Activated naive CD4-positive, alpha-beta T cell treated with anti-CD3 and anti-CD28 coated beads, Interleukin-2, amount 10 ng/mL, durations not matched to agents 7 days and 5 days (primary cell): ENCODE results near the gene PRKAG2.

Experiments
- CTCF ChIA-PET: fragments of 350-600 bp; sonication (Branson Sonifier 250); formaldehyde crosslinking; loops from one replicate; lab custom pipeline; 2021; ENCODE audit warnings: antibody characterized with exemption; lab: Charles Lee
- DNase-seq: peaks from one replicate; pipeline ENCODE4 v3.0.0-alpha.2; 2020
- H3K27ac Mint-ChIP-seq: one replicate; pipeline ENCODE4 v1.8.0; 2021; ENCODE audit warnings: mild to moderate bottlenecking, moderate library complexity, mixed read lengths
- H3K27me3 Mint-ChIP-seq: one replicate; pipeline ENCODE4 v1.8.0; 2021; ENCODE audit warnings: mild to moderate bottlenecking, mixed read lengths
- H3K36me3 Mint-ChIP-seq: one replicate; pipeline ENCODE4 v1.8.0; 2021; ENCODE audit warnings: mixed read lengths
- H3K4me1 Mint-ChIP-seq: one replicate; pipeline ENCODE4 v1.8.0; 2021; ENCODE audit warnings: mixed read lengths
- H3K4me3 Mint-ChIP-seq: one replicate; pipeline ENCODE4 v1.8.0; 2021; ENCODE audit warnings: mild to moderate bottlenecking, moderate library complexity, mixed read lengths
- H3K9me3 Mint-ChIP-seq: one replicate; pipeline ENCODE4 v1.8.0; 2021; ENCODE audit warnings: mixed read lengths

PRKAG2 gene

DNA sequence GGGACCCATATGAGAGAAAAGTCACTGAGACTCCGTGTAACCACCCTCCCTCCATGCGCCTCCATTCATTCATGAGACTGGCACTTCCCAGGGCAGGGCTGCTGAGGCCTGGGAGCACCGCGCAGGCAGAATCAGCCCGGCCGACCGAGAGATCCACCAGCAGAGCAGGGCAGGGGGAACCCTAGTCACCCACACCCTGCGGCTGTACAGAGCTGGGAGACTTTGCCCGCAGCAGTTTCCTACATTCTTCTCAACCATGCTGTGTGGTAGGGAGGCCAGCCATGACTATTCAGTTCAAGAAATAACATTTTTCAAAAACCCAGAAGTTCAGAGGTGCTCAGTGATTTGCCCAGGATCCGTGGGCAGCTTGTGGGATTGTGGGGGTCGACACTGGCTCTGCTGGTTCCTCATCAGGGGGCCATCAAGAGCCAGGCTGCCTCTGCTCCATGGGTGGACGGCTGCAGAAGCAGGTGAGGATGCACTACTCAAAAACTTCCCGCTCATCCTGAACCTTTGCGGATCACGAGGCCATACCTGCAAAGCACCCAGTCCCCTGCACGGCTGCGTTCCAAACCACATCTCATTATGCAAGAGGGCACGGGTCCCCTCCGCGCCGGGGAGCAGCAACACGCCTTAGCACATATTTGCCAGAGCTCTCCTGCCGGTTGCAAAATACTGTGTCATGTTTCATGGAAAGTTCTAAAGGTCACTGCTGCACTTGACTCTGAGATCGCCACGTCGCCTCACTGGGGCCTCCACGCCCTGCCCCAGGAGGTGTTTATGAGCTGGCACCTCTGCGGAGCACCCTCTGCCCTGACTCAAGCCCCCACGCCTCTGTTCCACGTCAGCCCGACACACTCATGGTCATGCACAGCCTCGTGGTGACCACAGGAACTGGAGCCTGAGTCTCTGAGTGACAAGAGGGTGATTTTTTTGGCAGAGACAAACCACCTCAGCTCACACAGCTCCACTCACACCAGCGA, 132.0 kb downstream of the PRKAG2 start:
- CTCF ChIA-PET: interaction anchor here (1.1 kb wide), 1 partner anchor 11 kb away, joined by 5 read pairs; no protein-coding TSS in a partner anchor
- Mint-ChIP-seq H3K27ac (no peak overlapping the region), H3K9me3 (no peaks in the 10 kb centered on the region), H3K36me3 (no peaks in the 10 kb centered on the region), H3K27me3 (no peaks in the 10 kb centered on the region), H3K4me1 (peaks cover 13% of the 10 kb centered on the region), H3K4me3 (no peak overlapping the region)
- no peak for DNase-seq

DNA sequence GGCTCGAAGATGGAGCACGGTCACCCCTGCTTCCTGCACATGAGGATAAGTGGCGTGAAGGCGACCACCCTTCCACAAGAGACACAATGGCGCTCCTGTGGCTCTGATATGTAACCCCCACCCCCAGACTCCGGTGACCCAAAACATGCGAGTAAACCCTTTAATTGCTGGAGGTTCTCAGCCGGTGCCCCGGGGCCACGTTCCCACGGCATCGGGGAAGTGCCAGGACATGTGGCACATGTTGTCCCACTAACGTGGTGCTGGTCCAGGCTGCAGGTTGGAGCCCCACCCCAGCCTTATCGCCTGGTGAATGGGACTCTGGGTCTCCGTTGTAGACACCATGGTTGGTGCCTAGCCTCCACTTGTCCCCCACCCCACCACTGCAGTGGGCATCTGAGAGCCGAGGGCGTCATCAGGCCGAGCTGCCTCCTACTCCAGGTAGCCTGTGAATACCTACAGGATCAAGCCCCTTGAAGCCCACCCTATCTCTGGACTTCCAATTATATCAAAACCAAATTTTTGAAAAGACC, 132.8 kb downstream of the PRKAG2 start:
- no peaks in the 10 kb centered on the region for H3K27me3 Mint-ChIP-seq
- no peaks in the 10 kb centered on the region for H3K36me3 Mint-ChIP-seq
- no peak overlapping the region for H3K4me3 Mint-ChIP-seq
- CTCF ChIA-PET: no interaction called here
- no peak for DNase-seq
- peaks cover 13% of the 10 kb centered on the region for H3K4me1 Mint-ChIP-seq
- no peaks in the 10 kb centered on the region for H3K9me3 Mint-ChIP-seq
- H3K27ac Mint-ChIP-seq: no peak overlapping the region

GRCh38 chr7:151743481-151743983, 133.4 kb downstream of the PRKAG2 start:
- Mint-ChIP-seq H3K4me3 (no peak overlapping the region), H3K4me1 (peaks cover 13% of the 10 kb centered on the region), H3K27me3 (no peaks in the 10 kb centered on the region), H3K36me3 (no peaks in the 10 kb centered on the region), H3K9me3 (no peaks in the 10 kb centered on the region), H3K27ac (no peak overlapping the region)
- CTCF ChIA-PET: interaction anchor here (0.9 kb wide), 1 partner anchor 15 kb away, joined by 3 read pairs; no protein-coding TSS in a partner anchor
- DNase-seq: no peak

- Mint-ChIP-seq H3K4me1 (peaks cover 13% of the 10 kb centered on the region), H3K27me3 (no peaks in the 10 kb centered on the region), H3K9me3 (no peaks in the 10 kb centered on the region), H3K27ac (no peak overlapping the region), H3K36me3 (no peaks in the 10 kb centered on the region), H3K4me3 (no peak overlapping the region)
- CTCF ChIA-PET: interaction anchor here (0.9 kb wide), 1 partner anchor 15 kb away, joined by 3 read pairs; no protein-coding TSS in a partner anchor
- DNase-seq: no peak
These were observed 134.0 kb downstream of the PRKAG2 start for GRCh38 chr7:151742713-151743480.

DNA sequence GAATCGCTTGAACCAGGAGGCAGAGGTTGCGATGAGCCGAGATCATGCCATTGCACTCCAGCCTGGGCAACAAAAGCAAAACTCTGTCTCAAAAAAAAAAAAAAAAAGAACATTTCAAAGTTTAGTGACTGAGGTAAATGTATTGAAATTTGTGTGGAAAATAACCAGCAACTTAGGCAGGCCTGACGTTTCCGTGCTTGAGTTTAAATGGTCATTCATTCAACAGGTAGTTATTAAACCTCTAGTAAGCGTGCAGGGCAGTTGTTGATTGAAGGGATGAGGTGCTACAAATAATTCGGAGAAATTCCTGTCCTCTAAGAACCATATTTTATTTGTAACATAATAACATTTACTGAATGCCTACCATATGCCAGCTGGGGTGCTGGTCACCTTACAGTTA, 135.3 kb downstream of the PRKAG2 start:
- peaks cover 13% of the 10 kb centered on the region for H3K4me1 Mint-ChIP-seq
- CTCF ChIA-PET: no interaction called here
- no peak overlapping the region for H3K27ac Mint-ChIP-seq
- no peaks in the 10 kb centered on the region for H3K9me3 Mint-ChIP-seq
- no peak for DNase-seq
- H3K27me3 Mint-ChIP-seq: no peaks in the 10 kb centered on the region
- H3K4me3 Mint-ChIP-seq: no peak overlapping the region
- H3K36me3 Mint-ChIP-seq: no peaks in the 10 kb centered on the region

GRCh38 chr7:151740081-151740851, 136.6 kb downstream of the PRKAG2 start:
- H3K27ac Mint-ChIP-seq: no peak overlapping the region
- H3K4me1 Mint-ChIP-seq: peaks cover 13% of the 10 kb centered on the region
- H3K9me3 Mint-ChIP-seq: no peaks in the 10 kb centered on the region
- CTCF ChIA-PET: no interaction called here
- no peak for DNase-seq
- no peaks in the 10 kb centered on the region for H3K36me3 Mint-ChIP-seq
- H3K27me3 Mint-ChIP-seq: no peaks in the 10 kb centered on the region
- no peak overlapping the region for H3K4me3 Mint-ChIP-seq

DNA sequence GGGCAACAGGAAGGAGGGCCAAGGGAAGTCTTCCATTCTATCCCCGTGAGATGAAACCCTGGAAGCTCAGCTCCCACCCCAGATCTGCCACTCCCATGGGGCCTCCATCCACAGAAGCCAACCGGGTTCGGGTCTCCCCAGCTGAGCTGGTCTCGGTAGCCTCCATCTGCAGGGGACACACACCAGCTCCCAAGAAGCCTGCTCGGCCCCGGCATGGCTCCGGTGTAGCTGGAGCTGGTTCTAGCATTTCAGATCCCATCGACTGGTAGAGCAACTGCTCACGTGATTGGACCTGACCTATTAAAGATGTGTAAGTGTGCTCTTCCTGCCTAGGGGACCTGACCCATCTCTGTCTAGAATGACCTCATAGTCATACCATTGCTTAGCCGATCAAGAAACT, 138.0 kb downstream of the PRKAG2 start:
- Mint-ChIP-seq H3K9me3 (no peaks in the 10 kb centered on the region), H3K4me3 (no peak overlapping the region), H3K27ac (no peak overlapping the region), H3K4me1 (peaks cover 13% of the 10 kb centered on the region), H3K27me3 (no peaks in the 10 kb centered on the region), H3K36me3 (no peaks in the 10 kb centered on the region)
- DNase-seq: no peak
- CTCF ChIA-PET: no interaction called here

GRCh38 chr7:151736403-151736909, 140.5 kb downstream of the PRKAG2 start:
- CTCF ChIA-PET: interaction anchor here (1.6 kb wide), 1 partner anchor 23 kb away, joined by 5 read pairs; no protein-coding TSS in a partner anchor
- no peak overlapping the region for H3K27ac Mint-ChIP-seq
- H3K4me3 Mint-ChIP-seq: no peak overlapping the region

DNA sequence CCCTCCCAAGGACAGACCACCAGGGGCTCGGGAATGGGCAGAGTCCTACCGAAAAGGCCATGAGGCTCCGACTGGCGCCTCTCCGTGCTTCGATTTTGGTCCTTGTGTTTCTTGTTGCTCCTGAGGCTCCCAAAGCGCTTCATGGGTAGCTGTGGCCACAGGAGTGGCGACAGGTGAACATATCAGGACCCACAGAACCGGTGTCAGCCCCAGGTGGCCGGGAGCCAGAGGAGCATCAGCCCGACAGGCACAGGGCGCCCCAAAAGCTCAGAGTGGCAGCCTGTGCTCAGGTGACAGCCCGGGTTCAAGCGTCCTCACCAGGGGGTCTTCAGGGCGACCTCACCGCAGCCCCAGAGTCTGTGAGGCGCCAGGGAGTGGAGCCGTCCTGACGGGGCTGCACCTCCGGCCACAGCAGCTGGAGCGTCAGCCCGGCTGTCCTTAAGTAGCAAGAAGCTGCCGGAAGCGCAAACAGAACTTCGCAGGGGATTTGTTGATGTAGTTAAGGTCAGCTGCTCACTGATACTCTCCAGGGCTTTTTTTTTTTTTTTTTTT, 141.0 kb downstream of the PRKAG2 start:
- Mint-ChIP-seq H3K4me3 (no peak overlapping the region), H3K27ac (no peak overlapping the region), H3K36me3 (no peaks in the 10 kb centered on the region), H3K27me3 (no peaks in the 10 kb centered on the region), H3K4me1 (no peaks in the 10 kb centered on the region), H3K9me3 (no peaks in the 10 kb centered on the region)
- CTCF ChIA-PET: interaction anchor here (1.6 kb wide), 1 partner anchor 24 kb away, joined by 5 read pairs; no protein-coding TSS in a partner anchor
- no peak for DNase-seq

More at GRCh38 chr7:151736403-151736909, 140.5 kb downstream of the PRKAG2 start:
- no peaks in the 10 kb centered on the region for H3K4me1 Mint-ChIP-seq
- no peaks in the 10 kb centered on the region for H3K9me3 Mint-ChIP-seq
- no peaks in the 10 kb centered on the region for H3K36me3 Mint-ChIP-seq
- no peak for DNase-seq
- no peaks in the 10 kb centered on the region for H3K27me3 Mint-ChIP-seq

DNA sequence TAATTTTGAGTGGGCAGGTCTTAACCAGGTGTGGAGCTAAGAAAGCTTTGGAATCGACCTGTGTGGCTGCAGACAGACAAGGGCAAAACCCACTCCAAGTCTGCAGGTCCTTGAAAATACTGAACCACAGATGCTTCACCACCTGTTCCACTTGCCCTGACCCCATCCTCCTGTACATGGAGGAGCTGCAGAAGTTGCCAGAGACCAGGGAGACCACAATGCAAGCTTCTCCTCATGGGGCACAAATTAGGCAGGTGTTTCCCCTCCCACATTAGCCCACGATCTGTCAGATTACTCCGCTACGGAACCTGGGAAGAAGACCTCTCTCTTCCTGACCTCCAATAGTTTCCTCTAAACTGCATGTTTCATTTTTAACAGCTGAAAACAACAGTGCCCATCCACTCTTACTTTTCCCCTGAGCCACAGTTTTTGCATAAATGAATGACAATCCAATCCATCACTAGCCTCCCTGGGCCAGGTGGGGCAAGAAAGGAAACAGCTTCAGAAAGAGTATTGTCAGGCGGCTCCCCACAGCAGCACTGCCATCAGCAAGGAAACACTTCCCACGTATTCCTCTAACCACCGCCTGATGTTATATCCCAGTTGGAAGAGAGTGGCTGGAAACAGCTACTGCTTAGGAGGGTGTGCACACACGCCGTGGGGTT, 141.6 kb downstream of the PRKAG2 start:
- Mint-ChIP-seq H3K4me3 (no peak overlapping the region), H3K9me3 (no peaks in the 10 kb centered on the region), H3K27me3 (no peaks in the 10 kb centered on the region), H3K27ac (no peak overlapping the region), H3K4me1 (no peaks in the 10 kb centered on the region), H3K36me3 (no peaks in the 10 kb centered on the region)
- CTCF ChIA-PET: interaction anchor here (1.6 kb wide), 1 partner anchor 24 kb away, joined by 5 read pairs; no protein-coding TSS in a partner anchor
- DNase-seq: no peak

- CTCF ChIA-PET: interaction anchor here (1.1 kb wide), 1 partner anchor 11 kb away, joined by 3 read pairs; no protein-coding TSS in a partner anchor
- Mint-ChIP-seq H3K9me3 (no peaks in the 10 kb centered on the region), H3K36me3 (no peaks in the 10 kb centered on the region), H3K27ac (no peak overlapping the region), H3K4me1 (no peaks in the 10 kb centered on the region), H3K4me3 (no peak overlapping the region), H3K27me3 (no peaks in the 10 kb centered on the region)
- DNase-seq: no peak
These were observed 143.9 kb downstream of the PRKAG2 start for GRCh38 chr7:151732834-151733592.

- Mint-ChIP-seq H3K27me3 (no peaks in the 10 kb centered on the region), H3K27ac (no peak overlapping the region), H3K4me3 (no peak overlapping the region), H3K4me1 (no peaks in the 10 kb centered on the region), H3K9me3 (no peaks in the 10 kb centered on the region), H3K36me3 (no peaks in the 10 kb centered on the region)
- CTCF ChIA-PET: interaction anchor here (1.1 kb wide), 1 partner anchor 11 kb away, joined by 3 read pairs; no protein-coding TSS in a partner anchor
- no peak for DNase-seq
These were observed 144.6 kb downstream of the PRKAG2 start for GRCh38 chr7:151732292-151732691.
